ENCODE results near the gene EHHADH.

DNA sequence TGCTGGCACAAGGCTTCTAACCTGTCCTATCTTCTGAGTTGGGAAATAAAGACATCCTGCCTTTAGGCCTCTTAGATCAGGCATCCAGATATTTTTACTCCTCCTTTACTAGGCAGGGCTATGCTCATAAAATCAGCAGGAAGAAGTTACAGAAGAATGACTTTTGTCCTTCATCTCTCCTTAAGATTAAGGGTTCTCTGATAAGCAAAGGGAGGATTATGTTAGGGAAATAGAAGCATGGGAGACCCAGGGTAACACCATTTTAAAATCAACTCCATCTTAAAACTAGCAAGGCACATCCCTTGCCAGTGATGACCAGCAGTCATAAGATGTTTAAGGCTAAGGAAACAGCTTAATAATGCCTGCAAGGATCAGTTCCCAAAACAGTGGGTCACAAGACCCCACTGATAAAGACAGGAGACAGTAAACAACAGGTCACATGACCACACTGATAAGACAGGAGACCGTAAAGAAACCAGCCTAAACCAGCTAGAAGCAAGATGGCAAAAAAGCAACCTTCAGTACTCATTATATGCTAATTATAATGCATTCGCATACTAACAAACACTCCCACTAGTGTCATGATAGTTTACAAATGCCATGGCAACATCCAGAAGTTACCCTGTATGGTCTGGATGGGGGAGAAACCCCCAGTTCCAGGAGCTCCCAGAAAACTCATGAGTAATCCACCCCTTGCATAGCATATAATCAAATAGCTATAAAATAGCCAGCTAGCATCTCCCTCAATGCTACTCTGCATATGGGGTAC lies 14.5 kb upstream of the EHHADH start:
- TF ChIP-seq, protein P1, sequence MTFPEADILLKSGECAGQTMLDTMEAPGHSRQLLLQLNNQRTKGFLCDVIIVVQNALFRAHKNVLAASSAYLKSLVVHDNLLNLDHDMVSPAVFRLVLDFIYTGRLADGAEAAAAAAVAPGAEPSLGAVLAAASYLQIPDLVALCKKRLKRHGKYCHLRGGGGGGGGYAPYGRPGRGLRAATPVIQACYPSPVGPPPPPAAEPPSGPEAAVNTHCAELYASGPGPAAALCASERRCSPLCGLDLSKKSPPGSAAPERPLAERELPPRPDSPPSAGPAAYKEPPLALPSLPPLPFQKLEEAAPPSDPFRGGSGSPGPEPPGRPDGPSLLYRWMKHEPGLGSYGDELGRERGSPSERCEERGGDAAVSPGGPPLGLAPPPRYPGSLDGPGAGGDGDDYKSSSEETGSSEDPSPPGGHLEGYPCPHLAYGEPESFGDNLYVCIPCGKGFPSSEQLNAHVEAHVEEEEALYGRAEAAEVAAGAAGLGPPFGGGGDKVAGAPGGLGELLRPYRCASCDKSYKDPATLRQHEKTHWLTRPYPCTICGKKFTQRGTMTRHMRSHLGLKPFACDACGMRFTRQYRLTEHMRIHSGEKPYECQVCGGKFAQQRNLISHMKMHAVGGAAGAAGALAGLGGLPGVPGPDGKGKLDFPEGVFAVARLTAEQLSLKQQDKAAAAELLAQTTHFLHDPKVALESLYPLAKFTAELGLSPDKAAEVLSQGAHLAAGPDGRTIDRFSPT (tag by site-specific recombination; IDR thresholded peaks at IDR 0.05): no peak
- TF ChIP-seq ZNF423 (tag by site-specific recombination; IDR thresholded peaks at IDR 0.05) (no peak), ZBTB21 (tag by site-specific recombination; IDR thresholded peaks at IDR 0.05) (no peak), ZNF169 (tag by site-specific recombination; IDR thresholded peaks at IDR 0.05) (no peak), ZNF654 (tag by site-specific recombination; IDR thresholded peaks at IDR 0.05; ENCODE audit: low read depth) (no peak), MEIS1 (CRISPR knock-in tag; IDR thresholded peaks at IDR 0.05; ENCODE audit: borderline replicate concordance) (no peak), YY1 (tag by site-specific recombination; IDR thresholded peaks at IDR 0.05) (no peak), ZNF133 (tag by site-specific recombination; IDR thresholded peaks at IDR 0.05) (no peak), SETDB1 (IDR thresholded peaks at IDR 0.05; ENCODE audit: insufficient read length, low read length) (no peak), ZNF274 (IDR thresholded peaks at IDR 0.05; ENCODE audit: low read length) (no peak), ZNF274 (tag by site-specific recombination; IDR thresholded peaks at IDR 0.05; ENCODE audit: borderline replicate concordance) (no peak), ZNF335 (tag by site-specific recombination; conservative IDR thresholded peaks at IDR 0.05) (no peak)
- TF ChIP-seq, protein P2, sequence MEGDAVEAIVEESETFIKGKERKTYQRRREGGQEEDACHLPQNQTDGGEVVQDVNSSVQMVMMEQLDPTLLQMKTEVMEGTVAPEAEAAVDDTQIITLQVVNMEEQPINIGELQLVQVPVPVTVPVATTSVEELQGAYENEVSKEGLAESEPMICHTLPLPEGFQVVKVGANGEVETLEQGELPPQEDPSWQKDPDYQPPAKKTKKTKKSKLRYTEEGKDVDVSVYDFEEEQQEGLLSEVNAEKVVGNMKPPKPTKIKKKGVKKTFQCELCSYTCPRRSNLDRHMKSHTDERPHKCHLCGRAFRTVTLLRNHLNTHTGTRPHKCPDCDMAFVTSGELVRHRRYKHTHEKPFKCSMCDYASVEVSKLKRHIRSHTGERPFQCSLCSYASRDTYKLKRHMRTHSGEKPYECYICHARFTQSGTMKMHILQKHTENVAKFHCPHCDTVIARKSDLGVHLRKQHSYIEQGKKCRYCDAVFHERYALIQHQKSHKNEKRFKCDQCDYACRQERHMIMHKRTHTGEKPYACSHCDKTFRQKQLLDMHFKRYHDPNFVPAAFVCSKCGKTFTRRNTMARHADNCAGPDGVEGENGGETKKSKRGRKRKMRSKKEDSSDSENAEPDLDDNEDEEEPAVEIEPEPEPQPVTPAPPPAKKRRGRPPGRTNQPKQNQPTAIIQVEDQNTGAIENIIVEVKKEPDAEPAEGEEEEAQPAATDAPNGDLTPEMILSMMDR (tag by site-specific recombination; IDR thresholded peaks at IDR 0.05): no peak
- TF ChIP-seq, protein P3, sequence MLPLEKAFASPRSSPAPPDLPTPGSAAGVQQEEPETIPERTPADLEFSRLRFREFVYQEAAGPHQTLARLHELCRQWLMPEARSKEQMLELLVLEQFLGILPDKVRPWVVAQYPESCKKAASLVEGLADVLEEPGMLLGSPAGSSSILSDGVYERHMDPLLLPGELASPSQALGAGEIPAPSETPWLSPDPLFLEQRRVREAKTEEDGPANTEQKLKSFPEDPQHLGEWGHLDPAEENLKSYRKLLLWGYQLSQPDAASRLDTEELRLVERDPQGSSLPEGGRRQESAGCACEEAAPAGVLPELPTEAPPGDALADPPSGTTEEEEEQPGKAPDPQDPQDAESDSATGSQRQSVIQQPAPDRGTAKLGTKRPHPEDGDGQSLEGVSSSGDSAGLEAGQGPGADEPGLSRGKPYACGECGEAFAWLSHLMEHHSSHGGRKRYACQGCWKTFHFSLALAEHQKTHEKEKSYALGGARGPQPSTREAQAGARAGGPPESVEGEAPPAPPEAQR (tag by site-specific recombination; IDR thresholded peaks at IDR 0.05): no peak
- TF ChIP-seq, protein P4, sequence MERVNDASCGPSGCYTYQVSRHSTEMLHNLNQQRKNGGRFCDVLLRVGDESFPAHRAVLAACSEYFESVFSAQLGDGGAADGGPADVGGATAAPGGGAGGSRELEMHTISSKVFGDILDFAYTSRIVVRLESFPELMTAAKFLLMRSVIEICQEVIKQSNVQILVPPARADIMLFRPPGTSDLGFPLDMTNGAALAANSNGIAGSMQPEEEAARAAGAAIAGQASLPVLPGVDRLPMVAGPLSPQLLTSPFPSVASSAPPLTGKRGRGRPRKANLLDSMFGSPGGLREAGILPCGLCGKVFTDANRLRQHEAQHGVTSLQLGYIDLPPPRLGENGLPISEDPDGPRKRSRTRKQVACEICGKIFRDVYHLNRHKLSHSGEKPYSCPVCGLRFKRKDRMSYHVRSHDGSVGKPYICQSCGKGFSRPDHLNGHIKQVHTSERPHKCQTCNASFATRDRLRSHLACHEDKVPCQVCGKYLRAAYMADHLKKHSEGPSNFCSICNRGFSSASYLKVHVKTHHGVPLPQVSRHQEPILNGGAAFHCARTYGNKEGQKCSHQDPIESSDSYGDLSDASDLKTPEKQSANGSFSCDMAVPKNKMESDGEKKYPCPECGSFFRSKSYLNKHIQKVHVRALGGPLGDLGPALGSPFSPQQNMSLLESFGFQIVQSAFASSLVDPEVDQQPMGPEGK (tag by site-specific recombination; IDR thresholded peaks at IDR 0.05): no peak
